HEK293 (cell line): ENCODE results near the gene NLRP1.
A peak's percentile ranks its signal among the peaks of the same experiment; 100 is the strongest.

Experiments used
- CTCF ChIA-PET: fragments of 350-600 bp; formaldehyde crosslinking; extraction: SDS; loops from one replicate; lab custom pipeline; 2021; ENCODE audit warnings: antibody characterized with exemption; lab: Yijun Ruan, JAX
- POLR2A ChIA-PET: fragments of 300-600 bp; formaldehyde crosslinking; extraction: SDS; loops from one replicate; lab custom pipeline; 2020; ENCODE audit warnings: antibody characterized with exemption, inconsistent platforms; lab: Yijun Ruan, JAX
- H3K27ac ChIP-seq: fragments of 200-500 bp; sonication (Bioruptor generic); 2 replicates; pipeline ENCODE4 v1.5.1; 2014; ENCODE audit warnings: low read depth, low read length, control low read depth, inconsistent platforms; ENCODE audit errors: extremely low read depth
- H3K36me3 ChIP-seq, 2 experiments: fragments of 200-500 bp in 1 of 2; sonication (Bioruptor generic) in 1 of 2; 1 replicate in 1 of 2; 2 replicates in 1 of 2; pipeline ENCODE4 v1.5.1; 2014 to 2017; ENCODE audit warnings: inconsistent platforms in 2 of 2, low read length in 2 of 2; ENCODE audit not compliant: control insufficient read depth in 2 of 2, insufficient read depth in 1 of 2
- H3K4me1 ChIP-seq: fragments of 200-500 bp; sonication (Bioruptor generic); 2 replicates; pipeline ENCODE4 v1.5.1; 2014; ENCODE audit warnings: mild to moderate bottlenecking, low read length, inconsistent platforms; ENCODE audit not compliant: control insufficient read depth, insufficient read depth
- H3K4me3 ChIP-seq: 2 replicates; pipeline ENCODE4 v1.5.1; 2011; ENCODE audit warnings: low read depth, mild to moderate bottlenecking, control low read depth, low read length, moderate library complexity
- H3K9me3 ChIP-seq: fragments of 200-500 bp; sonication (Bioruptor generic); 2 replicates; pipeline ENCODE4 v1.5.1; 2014; ENCODE audit warnings: low read depth, low read length, inconsistent platforms; ENCODE audit not compliant: control insufficient read depth, insufficient read depth
- ATF2 ChIP-seq: fragments of 450-650 bp; formaldehyde crosslinking; IDR thresholded peaks from 2 replicates; pipeline ENCODE4 v1.5.1; 2016; ENCODE audit warnings: missing biosample characterization, missing genetic modification characterization, low read depth
- KLF10 ChIP-seq: fragments of 450-650 bp; IDR thresholded peaks from 2 replicates; pipeline ENCODE4 v1.5.1; 2018; ENCODE audit warnings: missing biosample characterization, mild to moderate bottlenecking, missing genetic modification characterization
- SCRT1 ChIP-seq: fragments of 450-650 bp; formaldehyde crosslinking; IDR thresholded peaks from 2 replicates; pipeline ENCODE4 v1.5.1; 2016; ENCODE audit warnings: missing biosample characterization, missing genetic modification characterization, borderline replicate concordance
- TRIM28 ChIP-seq: IDR thresholded peaks from 2 replicates; pipeline ENCODE4 v1.6.1; 2011; ENCODE audit warnings: low read length, control low read depth, borderline replicate concordance
- YY1 ChIP-seq: fragments of 450-650 bp; formaldehyde crosslinking; IDR thresholded peaks from 2 replicates; pipeline ENCODE4 v1.5.1; 2018; ENCODE audit warnings: missing biosample characterization, missing genetic modification characterization
- ZNF155 ChIP-seq: fragments of 450-650 bp; formaldehyde crosslinking; IDR thresholded peaks from 2 replicates; pipeline ENCODE4 v1.5.1; 2016; ENCODE audit warnings: missing biosample characterization, missing genetic modification characterization
- ZNF2 ChIP-seq: fragments of 450-650 bp; formaldehyde crosslinking; IDR thresholded peaks from 2 replicates; pipeline ENCODE4 v1.5.1; 2016; ENCODE audit warnings: missing biosample characterization, missing genetic modification characterization
- ZNF214 ChIP-seq: fragments of 450-650 bp; formaldehyde crosslinking; IDR thresholded peaks from 2 replicates; pipeline ENCODE4 v1.5.1; 2017; ENCODE audit warnings: missing biosample characterization, mild to moderate bottlenecking, missing genetic modification characterization, borderline replicate concordance
- ZNF394 ChIP-seq: fragments of 450-650 bp; formaldehyde crosslinking; IDR thresholded peaks from 2 replicates; pipeline ENCODE4 v1.5.1; 2016; ENCODE audit warnings: missing biosample characterization, missing genetic modification characterization, mild to moderate bottlenecking, moderate library complexity, borderline replicate concordance
- ZNF433 ChIP-seq: fragments of 450-650 bp; formaldehyde crosslinking; IDR thresholded peaks from 2 replicates; pipeline ENCODE4 v1.5.1; 2016; ENCODE audit warnings: missing biosample characterization, missing genetic modification characterization, low read depth
- ZNF473 ChIP-seq: fragments of 450-650 bp; formaldehyde crosslinking; IDR thresholded peaks from 2 replicates; pipeline ENCODE4 v1.5.1; 2017; ENCODE audit warnings: missing biosample characterization, missing genetic modification characterization
- ZNF513 ChIP-seq: fragments of 450-650 bp; IDR thresholded peaks from 2 replicates; pipeline ENCODE4 v1.5.1; 2018; ENCODE audit warnings: missing biosample characterization, missing genetic modification characterization
- ZNF555 ChIP-seq: fragments of 450-650 bp; formaldehyde crosslinking; conservative IDR thresholded peaks from 2 replicates; pipeline ENCODE4 v1.5.1; 2017; ENCODE audit warnings: missing biosample characterization, mild to moderate bottlenecking, missing genetic modification characterization, inconsistent platforms
- ZNF560 ChIP-seq: fragments of 450-650 bp; formaldehyde crosslinking; IDR thresholded peaks from 2 replicates; pipeline ENCODE4 v1.5.1; 2017; ENCODE audit warnings: missing biosample characterization, missing genetic modification characterization, borderline replicate concordance
- ZNF561 ChIP-seq: fragments of 450-650 bp; IDR thresholded peaks from 2 replicates; pipeline ENCODE4 v1.5.1; 2018; ENCODE audit warnings: missing biosample characterization, missing genetic modification characterization, borderline replicate concordance
- ZNF596 ChIP-seq: fragments of 450-650 bp; IDR thresholded peaks from 2 replicates; pipeline ENCODE4 v1.5.0; 2018; ENCODE audit warnings: missing biosample characterization, mild to moderate bottlenecking, missing genetic modification characterization, moderate library complexity
- ZNF600 ChIP-seq: fragments of 450-650 bp; formaldehyde crosslinking; IDR thresholded peaks from 2 replicates; pipeline ENCODE4 v1.5.1; 2016; ENCODE audit warnings: missing biosample characterization, missing genetic modification characterization
- ZNF610 ChIP-seq: fragments of 450-650 bp; formaldehyde crosslinking; IDR thresholded peaks from 2 replicates; pipeline ENCODE4 v1.5.1; 2016; ENCODE audit warnings: missing biosample characterization, missing genetic modification characterization, borderline replicate concordance
- ZNF626 ChIP-seq: fragments of 450-650 bp; sonication (Bioruptor Pico); formaldehyde crosslinking; IDR thresholded peaks from 2 replicates; pipeline ENCODE4 v1.5.1; 2018; ENCODE audit warnings: missing biosample characterization, missing genetic modification characterization, inconsistent platforms
- ZNF639 ChIP-seq: fragments of 450-650 bp; formaldehyde crosslinking; IDR thresholded peaks from 2 replicates; pipeline ENCODE4 v1.5.1; 2016; ENCODE audit warnings: missing biosample characterization, missing genetic modification characterization
- ZNF654 ChIP-seq: fragments of 450-650 bp; formaldehyde crosslinking; IDR thresholded peaks from 2 replicates; pipeline ENCODE4 v1.5.1; 2016; ENCODE audit warnings: low read depth, missing biosample characterization, missing genetic modification characterization
- ZNF660 ChIP-seq: fragments of 450-650 bp; IDR thresholded peaks from 2 replicates; pipeline ENCODE4 v1.5.1; 2018; ENCODE audit warnings: missing biosample characterization, mild to moderate bottlenecking, missing genetic modification characterization
- ZNF664 ChIP-seq: fragments of 450-650 bp; formaldehyde crosslinking; IDR thresholded peaks from 2 replicates; pipeline ENCODE4 v1.5.1; 2016; ENCODE audit warnings: missing biosample characterization, missing genetic modification characterization
- ZNF768 ChIP-seq: fragments of 450-650 bp; formaldehyde crosslinking; IDR thresholded peaks from 2 replicates; pipeline ENCODE4 v1.5.1; 2018; ENCODE audit warnings: missing biosample characterization, mild to moderate bottlenecking, missing genetic modification characterization
- ZNF776 ChIP-seq: fragments of 450-650 bp; formaldehyde crosslinking; IDR thresholded peaks from 2 replicates; pipeline ENCODE4 v1.5.0; 2017; ENCODE audit warnings: missing biosample characterization, missing genetic modification characterization, borderline replicate concordance
- ZNF777 ChIP-seq: fragments of 450-650 bp; formaldehyde crosslinking; IDR thresholded peaks from 2 replicates; pipeline ENCODE4 v1.5.1; 2017; ENCODE audit warnings: missing biosample characterization, missing genetic modification characterization, borderline replicate concordance
- ZNF791 ChIP-seq: fragments of 450-650 bp; formaldehyde crosslinking; IDR thresholded peaks from 2 replicates; pipeline ENCODE4 v1.5.1; 2016; ENCODE audit warnings: missing biosample characterization, missing genetic modification characterization

NLRP1 gene

GRCh38 chr17:5473906-5474305 lies 110.4 kb downstream of the NLRP1 start:
- ChIA-PET CTCF (interaction anchor here (0.6 to 1.2 kb wide), 2 partner anchors 9 to 35 kb away, joined by 4 read pairs; partner anchors contain the start of gene C1QBP), POLR2A (interaction anchor here (2.5 kb wide), 1 partner anchor 12 kb away, joined by 7 read pairs; the partner anchor contains the start of genes DERL2 and MIS12)
- Histone ChIP-seq H3K4me1 (no peaks in the 10 kb centered on the region), H3K27ac (no peak overlapping the region), H3K36me3 (peaks cover 60 to 70% of the 10 kb centered on the region in 2 experiments), H3K4me3 (no peak overlapping the region), H3K9me3 (no peaks in the 10 kb centered on the region; the same call in 1 of the 2 replicates)
- TF ChIP-seq ZNF610 (tag by site-specific recombination) = no peak
- no peak for TF ChIP-seq YY1 (tag by site-specific recombination)

- H3K36me3 ChIP-seq = peaks cover 46 to 56% of the 10 kb centered on the region in 2 experiments
- no peaks in the 10 kb centered on the region for H3K9me3 ChIP-seq
- H3K4me1 ChIP-seq = no peaks in the 10 kb centered on the region
- H3K27ac ChIP-seq = no peak overlapping the region
- H3K4me3 ChIP-seq = no peak overlapping the region
- ChIA-PET POLR2A (no interaction called here), CTCF (interaction anchor here (0.7 kb wide), 1 partner anchor 350 kb away, joined by 3 read pairs; no protein-coding TSS in a partner anchor)
- TF ChIP-seq ZNF2 (tag by site-specific recombination) (no peak), SCRT1 (tag by site-specific recombination) (no peak), ZNF560 (no peak), KLF10 (no peak), ZNF639 (tag by site-specific recombination) (no peak), ZNF768 (tag by site-specific recombination) (no peak), ZNF596 (tag by site-specific recombination) (no peak), ZNF600 (tag by site-specific recombination) (no peak), ZNF664 (tag by site-specific recombination) (no peak), ZNF394 (no peak), ZNF513 (tag by site-specific recombination) (no peak), ZNF776 (tag by site-specific recombination) (no peak), ZNF473 (tag by site-specific recombination) (no peak), ZNF660 (tag by site-specific recombination) (no peak), ZNF214 (tag by site-specific recombination) (no peak), ZNF433 (tag by site-specific recombination) (no peak), TRIM28 (no peak)
Measured at GRCh38 chr17:5472511-5472910, 111.8 kb downstream of the NLRP1 start.

- peaks cover 18% of the 10 kb centered on the region for H3K4me1 ChIP-seq
- no peaks in the 10 kb centered on the region for H3K9me3 ChIP-seq
- peak overlapping the region; percentile 80 for H3K27ac ChIP-seq
- H3K36me3 ChIP-seq = peaks cover 21 to 28% of the 10 kb centered on the region in 2 experiments
- POLR2A ChIA-PET = interaction anchor here (0.9 to 4.9 kb wide), 9 partner anchors 9 to 974 kb away, joined by 3 to 111 read pairs (median 6); partner anchors contain the start of genes C1QBP, DERL2, MIS12 and NUP88
- H3K4me3 ChIP-seq = peak overlapping the region; percentile 89
- CTCF ChIA-PET = interaction anchor here (0.6 to 3.3 kb wide), 3 partner anchors 28 to 51 kb away, joined by 3 to 26 read pairs (median 3); partner anchors contain the start of gene C1QBP
- TF ChIP-seq ZNF155 (no peak), ATF2 (no peak), ZNF626 (no peak), ZNF561 (tag by site-specific recombination) (no peak), ZNF791 (tag by site-specific recombination) (no peak), ZNF654 (tag by site-specific recombination) (no peak), ZNF555 (tag by site-specific recombination) (no peak), ZNF600 (tag by site-specific recombination) (no peak), ZNF777 (tag by site-specific recombination) (no peak)
Measured at GRCh38 chr17:5468075-5468473, 116.2 kb downstream of the NLRP1 start.
